GM23338 (cell line): Measurements from ENCODE around the gene DPEP3. TPM values are rescaled to one million over a fixed set of nuclear protein-coding genes. Genes with fewer than 3 reads are reported as not detected.

Experiments used
- ATAC-seq: fragments of 200-7000 bp; cut with Tn5 transposase; 3 replicates; pipeline ENCODE4 v1.9.1; 2020
- DNase-seq: peaks from one replicate; pipeline ENCODE4 v3.0.0-alpha.2; 2015; ENCODE audit warnings: low spot score
- H2AFZ ChIP-seq: fragments of 200-600 bp; sonication (generic); 2 replicates; pipeline ENCODE4 v1.8.0; 2016; ENCODE audit warnings: antibody characterized with exemption, mild to moderate bottlenecking, moderate library complexity
- H3F3A ChIP-seq: fragments of 200-600 bp; sonication (generic); replicated peaks from 2 replicates; pipeline ENCODE4 v1.8.0; 2017; ENCODE audit warnings: antibody characterized with exemption, mixed run types, low read depth
- H3K27ac ChIP-seq: fragments of 200-600 bp; sonication (generic); 2 replicates; pipeline ENCODE4 v1.6.1; 2016; ENCODE audit warnings: low read depth
- H3K27me3 ChIP-seq: fragments of 200-600 bp; sonication (generic); 2 replicates; pipeline ENCODE4 v1.8.0; 2016; ENCODE audit warnings: mild to moderate bottlenecking, mixed run types, moderate library complexity; ENCODE audit not compliant: insufficient read depth
- H3K36me3 ChIP-seq: fragments of 200-600 bp; sonication (generic); 2 replicates; pipeline ENCODE4 v1.8.0; 2016; ENCODE audit warnings: mild to moderate bottlenecking; ENCODE audit not compliant: insufficient read depth
- H3K4me1 ChIP-seq: fragments of 200-600 bp; sonication (generic); 2 replicates; pipeline ENCODE4 v1.8.0; 2016; ENCODE audit warnings: mild to moderate bottlenecking, moderate library complexity; ENCODE audit not compliant: insufficient read depth
- H3K4me2 ChIP-seq: fragments of 200-600 bp; sonication (generic); 2 replicates; pipeline ENCODE4 v1.7.1; 2017; ENCODE audit warnings: mixed run types
- H3K4me3 ChIP-seq: fragments of 200-600 bp; sonication (generic); 2 replicates; pipeline ENCODE4 v1.6.1; 2016; ENCODE audit warnings: mixed run types
- H3K79me2 ChIP-seq: fragments of 200-600 bp; sonication (generic); replicated peaks from 2 replicates; pipeline ENCODE4 v1.8.0; 2017; ENCODE audit warnings: mild to moderate bottlenecking; ENCODE audit not compliant: insufficient read depth
- H3K9me2 ChIP-seq: fragments of 200-600 bp; sonication (generic); 2 replicates; pipeline ENCODE4 v1.8.0; 2017; ENCODE audit not compliant: insufficient read depth
- H4K20me1 ChIP-seq: fragments of 200-600 bp; sonication (generic); replicated peaks from 2 replicates; pipeline ENCODE4 v1.8.0; 2017; ENCODE audit warnings: mild to moderate bottlenecking; ENCODE audit not compliant: insufficient read depth
- H3K27ac Mint-ChIP-seq: 2 replicates; pipeline ENCODE4 v1.8.0; 2020; ENCODE audit warnings: inconsistent platforms, mild to moderate bottlenecking, moderate library complexity, mixed read lengths
- H3K27me3 Mint-ChIP-seq: 3 replicates; pipeline ENCODE4 v1.8.0; 2022; ENCODE audit warnings: low read depth, mild to moderate bottlenecking, moderate library complexity, mixed read lengths, inconsistent platforms; ENCODE audit not compliant: insufficient read depth, poor library complexity
- H3K36me3 Mint-ChIP-seq: 3 replicates; pipeline ENCODE4 v1.8.0; 2021; ENCODE audit warnings: low read depth, mild to moderate bottlenecking, inconsistent platforms, moderate library complexity, mixed read lengths
- H3K4me1 Mint-ChIP-seq: 3 replicates; pipeline ENCODE4 v1.8.0; 2020; ENCODE audit warnings: mild to moderate bottlenecking, inconsistent platforms, mixed read lengths
- H3K4me3 Mint-ChIP-seq: 3 replicates; pipeline ENCODE4 v1.8.0; 2021; ENCODE audit warnings: moderate library complexity, mild to moderate bottlenecking, inconsistent platforms, mixed read lengths
- H3K9me3 Mint-ChIP-seq: 3 replicates; pipeline ENCODE4 v1.8.0; 2020; ENCODE audit warnings: moderate library complexity, mild to moderate bottlenecking, inconsistent platforms, mixed read lengths
- CREB1 ChIP-seq: fragments of 250-450 bp; sonication (Bioruptor Pico); IDR thresholded peaks from 2 replicates; pipeline ENCODE4 v1.5.0; 2020; ENCODE audit warnings: low read depth, mild to moderate bottlenecking, moderate library complexity
- EZH2 ChIP-seq: fragments of 200-600 bp; sonication (generic); IDR thresholded peaks from one replicate; pipeline ENCODE4 v1.8.0; 2017; ENCODE audit warnings: antibody characterized with exemption, mild to moderate bottlenecking, low read depth; ENCODE audit not compliant: unreplicated experiment
- EZH2phosphoT487 ChIP-seq: fragments of 200-600 bp; sonication (generic); IDR thresholded peaks from one replicate; pipeline ENCODE4 v1.8.1; 2018; ENCODE audit warnings: antibody characterized with exemption; ENCODE audit not compliant: unreplicated experiment
- ZNF114 ChIP-seq: fragments of 250-450 bp; sonication (Bioruptor Pico); IDR thresholded peaks from 2 replicates; pipeline ENCODE4 v1.5.0; 2020; ENCODE audit warnings: mild to moderate bottlenecking, moderate library complexity
- ZNF462 ChIP-seq: fragments of 250-450 bp; sonication (Bioruptor Pico); IDR thresholded peaks from 2 replicates; pipeline ENCODE4 v1.5.0; 2020; ENCODE audit warnings: mild to moderate bottlenecking, moderate library complexity
- polyA plus RNA-seq: library from polyadenylated mRNA; unstranded; fragments of >200 nt; fragmentation: Nextera tagmentation; extraction: Ambion mirVana; gene quantifications from 2 replicates; pipeline ENCODE4 v1.2.1, GENCODE V29; 2016
- total RNA-seq: library from RNA; depleted of rRNA; stranded (reverse); fragments of >200 nt; shearing (Covaris generic); gene quantifications from 2 replicates; pipeline ENCODE4 v1.2.3, GENCODE V29; 2014

Gene DPEP3
- total and polyA plus RNA-seq, 2 experiments from 2014 or later = 8.8 to 18.4 TPM

- DNase-seq (no peak), ATAC-seq (peak; percentile 4)
- no peak overlapping the region for H2AFZ ChIP-seq
- no peaks in the 10 kb centered on the region for H3K9me2 ChIP-seq
- no peaks in the 10 kb centered on the region for H3K27me3 ChIP-seq
- H3K4me1 ChIP-seq = no peaks in the 10 kb centered on the region
- H3K36me3 Mint-ChIP-seq = peaks cover 31% of the 10 kb centered on the region; the same call in 2 of the 3 replicates
- TF ChIP-seq ZNF462 (no peak), EZH2phosphoT487 (no peak), ZNF114 (CRISPR knock-in tag) (no peak), EZH2 (no peak), CREB1 (CRISPR knock-in tag) (no peak)
- no peak overlapping the region for H3K4me3 ChIP-seq
- peaks cover 14% of the 10 kb centered on the region for H3F3A ChIP-seq
- H3K9me3 Mint-ChIP-seq = 0 out of 3 replicates have a peak, but pooled peaks cover 3% of the 10 kb centered on the region
- no peak overlapping the region for H3K4me2 ChIP-seq
- H3K36me3 ChIP-seq = peaks cover 3% of the 10 kb centered on the region; the same call in 1 of the 2 replicates
- H3K27ac ChIP-seq = no peak overlapping the region
- peaks cover 14% of the 10 kb centered on the region for H4K20me1 ChIP-seq
- no peak overlapping the region for H3K27ac Mint-ChIP-seq
- no peaks in the 10 kb centered on the region; the same call in 1 of the 2 replicates for H3K79me2 ChIP-seq
- H3K4me1 Mint-ChIP-seq = peaks cover 12% of the 10 kb centered on the region
- H3K4me3 Mint-ChIP-seq = no peak overlapping the region
- peaks cover 16% of the 10 kb centered on the region for H3K27me3 Mint-ChIP-seq
Measured at GRCh38 chr16:67941469-67942199, 38.7 kb downstream of the DPEP3 start.
